GM18526 (cell line): Measurements from ENCODE around the gene CD96.

Experiments used
- POLR2A ChIP-seq: IDR thresholded peaks from 3 replicates; pipeline ENCODE4 v1.6.1; 2011; ENCODE audit not compliant: insufficient read length; ENCODE audit errors: extremely low read depth

CD96 gene

DNA sequence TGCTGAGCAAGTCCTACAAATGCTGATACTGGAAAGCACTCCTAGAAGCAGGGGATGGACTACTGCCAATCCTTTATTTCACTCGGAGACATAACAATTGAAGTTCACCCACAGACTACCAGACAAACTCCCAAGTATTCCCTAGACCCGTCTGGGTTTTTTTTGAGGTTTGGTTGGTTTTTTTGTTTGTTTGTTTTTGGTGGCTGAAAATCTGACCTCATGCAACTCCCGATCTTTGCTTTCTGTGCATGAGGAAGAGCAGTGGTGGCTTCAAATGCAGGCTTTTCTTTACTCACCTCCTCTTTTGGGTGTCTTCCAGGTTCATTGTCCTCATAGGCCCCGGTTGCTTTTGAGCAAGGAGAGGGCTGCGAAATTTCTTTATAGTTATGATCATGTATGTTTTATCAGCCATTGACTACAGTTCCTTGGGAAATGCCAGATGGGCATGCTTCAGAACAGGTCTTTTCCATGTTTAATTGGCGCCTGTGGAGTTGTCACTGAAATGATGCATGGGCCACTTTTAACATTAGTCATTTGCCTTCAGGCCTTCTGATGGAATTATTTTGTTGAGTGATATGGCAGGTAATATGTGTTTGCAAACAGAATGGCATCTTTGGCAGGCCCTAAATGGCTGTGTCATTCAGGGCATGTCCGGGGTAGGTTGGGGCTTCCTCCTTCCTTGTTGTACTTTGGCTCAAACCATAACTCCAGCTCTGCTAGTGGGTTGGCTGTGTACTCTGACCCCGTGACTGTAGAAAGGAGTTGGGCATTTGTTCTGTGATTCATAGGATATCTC, 134.4 kb downstream of the CD96 start:
- TF ChIP-seq POLR2A: no peak

GRCh38 chr3:111677007-111677392, 135.0 kb downstream of the CD96 start:
- TF ChIP-seq POLR2A: no peak

DNA sequence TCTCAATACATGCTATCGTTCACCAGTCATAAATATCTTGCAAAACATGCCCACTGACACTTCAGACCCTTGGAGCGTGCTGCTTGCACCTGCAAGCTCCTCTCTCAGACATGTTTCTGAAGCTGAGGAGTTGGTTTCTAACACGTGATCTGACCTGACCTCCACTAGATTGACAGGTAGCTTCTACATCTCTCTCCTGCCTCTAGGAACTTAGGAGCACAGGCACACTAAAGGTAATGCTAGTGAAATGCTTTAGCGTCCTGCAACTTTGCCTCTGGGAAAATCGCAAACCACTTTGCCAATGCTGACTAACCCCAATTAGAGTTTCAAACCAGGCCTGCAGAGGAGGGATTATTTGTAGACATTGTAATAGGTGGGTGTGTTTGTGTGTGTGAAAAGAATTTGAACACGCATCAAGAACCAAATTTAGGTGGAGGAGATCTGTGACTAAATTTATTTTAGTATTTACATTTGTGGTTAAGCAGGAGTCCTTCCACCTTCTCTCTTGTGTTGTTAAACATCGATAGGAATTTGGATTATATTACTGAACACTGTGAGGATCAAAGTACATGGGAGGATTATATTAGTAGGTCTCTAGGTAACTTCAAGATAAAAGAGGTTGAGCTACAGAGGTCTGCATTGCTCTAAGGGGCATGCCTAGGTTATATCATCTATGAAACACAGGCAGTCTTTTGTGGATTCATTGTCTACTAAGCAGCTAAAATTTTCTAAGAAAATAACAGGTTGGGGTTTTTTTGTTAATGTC, 139.8 kb downstream of the CD96 start:
- TF ChIP-seq POLR2A: no peak

GRCh38 chr3:111684640-111685039, 142.6 kb downstream of the CD96 start:
- no peak for TF ChIP-seq POLR2A

- TF ChIP-seq POLR2A: no peak
Measured at GRCh38 chr3:111688190-111688800, 146.3 kb downstream of the CD96 start.

DNA sequence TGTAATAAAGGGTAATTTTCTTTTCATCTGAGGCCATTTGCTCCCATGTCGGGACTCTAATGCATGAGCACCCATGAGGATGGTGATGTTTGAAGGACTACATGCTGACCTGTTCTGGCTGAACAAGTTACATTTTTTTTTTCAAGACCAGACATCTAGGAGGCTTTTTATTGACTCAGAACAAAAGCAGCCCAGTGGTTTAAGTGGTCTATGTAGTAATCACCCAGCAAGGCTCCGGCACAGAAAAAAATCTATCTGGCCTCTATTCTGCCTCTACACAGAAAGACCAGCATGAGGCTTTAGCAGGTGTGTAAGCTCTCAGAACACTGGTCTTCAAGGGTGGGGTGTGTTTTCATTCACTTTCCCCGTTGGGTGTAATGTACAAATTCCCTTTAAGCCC, 148.2 kb downstream of the CD96 start:
- TF ChIP-seq POLR2A: no peak

- no peak for TF ChIP-seq POLR2A
Measured at GRCh38 chr3:111691293-111691909, 149.4 kb downstream of the CD96 start.

GRCh38 chr3:111692593-111693552, 150.9 kb downstream of the CD96 start:
- TF ChIP-seq POLR2A: no peak

- TF ChIP-seq POLR2A: no peak
Measured at GRCh38 chr3:111694471-111694870, 152.5 kb downstream of the CD96 start.

- no peak for TF ChIP-seq POLR2A
Measured at GRCh38 chr3:111695636-111696117, 153.7 kb downstream of the CD96 start.

GRCh38 chr3:111700054-111700453, 158.1 kb downstream of the CD96 start:
- no peak for TF ChIP-seq POLR2A

DNA sequence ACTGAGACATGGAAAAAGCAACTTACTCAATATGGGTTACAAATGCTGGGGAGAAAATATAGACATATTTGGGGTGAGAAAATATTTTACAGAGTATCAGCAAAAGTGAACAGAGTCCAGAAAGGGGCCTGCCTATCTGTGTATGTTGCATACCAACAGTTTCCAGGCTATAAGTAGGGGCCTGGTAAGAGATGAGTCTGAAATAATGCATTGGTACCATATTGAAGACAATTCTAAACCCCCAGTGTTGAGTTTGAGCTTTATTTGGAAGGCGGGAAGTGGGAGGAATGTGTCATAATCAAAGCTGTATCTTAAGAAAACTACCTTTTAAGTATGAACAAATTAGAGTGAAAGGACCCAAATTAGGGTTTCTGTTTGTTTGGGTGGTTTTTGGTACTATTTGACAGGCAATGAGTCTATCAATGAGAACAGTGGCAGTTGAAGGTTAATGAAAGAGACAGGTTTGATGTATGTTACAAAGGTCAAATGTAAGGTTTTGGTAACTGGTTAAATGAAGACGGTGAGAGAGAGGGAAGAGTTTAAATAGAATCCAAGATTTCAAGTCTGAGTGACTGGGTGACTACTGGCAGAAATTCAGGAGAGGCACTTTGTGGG, 159.4 kb downstream of the CD96 start:
- TF ChIP-seq POLR2A: no peak
